Right lobe of liver (tissue), 6 donors: ENCODE data around the gene PHYHD1. TPM values are rescaled to one million over a fixed set of nuclear protein-coding genes. Genes with fewer than 3 reads are reported as not detected.
A peak's percentile ranks its signal among the peaks of the same experiment; 100 is the strongest.

ENCODE experiments used
- ATAC-seq, 4 donors: fragments of 200-7000 bp; cut with Tn5 transposase; one replicate each; pipeline ENCODE4 v1.9.1; 2020; ENCODE audit warnings: mild to moderate bottlenecking in 4 of 4, moderate library complexity in 4 of 4
- DNase-seq, 3 donors: peaks; one replicate each; pipeline ENCODE4 v3.0.0-alpha.2; 2020
- H3K27ac ChIP-seq, 3 donors: fragments of 200-600 bp; one replicate each; pipeline ENCODE4 v1.8.0; 2022
- H3K27me3 ChIP-seq, 2 donors: fragments of 200-600 bp; one replicate each; pipeline ENCODE4 v1.8.0; 2022
- H3K36me3 ChIP-seq, 4 donors: fragments of 200-600 bp; sonication (generic) in 1 of 4; one replicate each; pipeline versions ENCODE4 v1.5.1 to v1.8.0; 2017 to 2022; ENCODE audit warnings: control low read depth in 1 of 4
- H3K4me1 ChIP-seq, 4 donors: fragments of 200-600 bp; sonication (generic) in 1 of 4; one replicate each; pipeline versions ENCODE4 v1.5.1 to v1.8.0; 2017 to 2022; ENCODE audit warnings: control low read depth in 1 of 4
- H3K4me3 ChIP-seq, 3 donors: fragments of 200-600 bp; one replicate each; pipeline ENCODE4 v1.8.0; 2022
- H3K9me3 ChIP-seq, 4 donors: fragments of 200-600 bp; sonication (generic) in 1 of 4; one replicate each; pipeline versions ENCODE4 v1.5.1 to v1.8.0; 2017 to 2022; ENCODE audit warnings: control low read depth in 1 of 4
- CTCF ChIP-seq, 4 donors: fragments of 200-600 bp in 3 of 4; fragments of 450-650 bp in 1 of 4; IDR thresholded peaks; one replicate each; pipeline versions ENCODE4 v1.5.1 to v1.8.0; 2016 to 2022; ENCODE audit warnings: antibody characterized with exemption in 4 of 4, mild to moderate bottlenecking in 2 of 4
- POLR2A ChIP-seq: fragments of 450-650 bp; IDR thresholded peaks from one replicate; pipeline ENCODE4 v1.6.1; 2017; ENCODE audit warnings: antibody characterized with exemption, mild to moderate bottlenecking
- WGBS: methylation state at CpG from one replicate; pipeline ENCODE4 v1.1.6; 2018; ENCODE audit warnings: low coverage, low lambda C conversion rate; ENCODE audit not compliant: insufficient coverage; ENCODE audit errors: missing lambda C conversion rate; 5-methylcytosine and 5-hydroxymethylcytosine counted together
- intact Hi-C, 2 donors: fragments of 100-400 bp; cut with DNase I; formaldehyde crosslinking; loops; one replicate each; pipeline versions ENCODE4 v1.11.2 to v1.14.1; 2022
- total RNA-seq, 6 experiments: library from RNA; depleted of rRNA in 2 of 6; stranded (reverse); fragments of >200 nt in 2 of 6; fragmentation: NEBNext Ultra II Directional in 3 of 6; extraction: Animal tissue kit (Norgen Biotek cat#: 25700) in 3 of 6; gene quantifications; one replicate each; pipeline versions ENCODE4 v1.1.0 to v1.2.4, GENCODE V29; 2016 to 2023
- donor health status: DM: no; HTN: yes; CAD: no.
- donor health status: DM: no; HTN: no; CAD: no.
- donor health status: DM: no; HTN: no; CAD: no.
- donor health status: DM: no; HTN: yes; CAD: no.
- donor health status: DM: no; HTN: yes; CAD: no.

The PHYHD1 gene
- total RNA-seq, 6 experiments from 2014 or later: 14.0 to 69.7 (median 38.2) TPM

GRCh38 chr9:128898382-128898781 is 22.4 kb upstream of the PHYHD1 start:
- no peaks in the 10 kb centered on the region for H3K9me3 ChIP-seq
- ATAC-seq (peak; percentile 3 to 18 (median 13)), DNase-seq (no peak)
- H3K27ac ChIP-seq: peak overlapping the region in 1 of 3 donors; percentile 15
- intact Hi-C loops: no loop called here
- WGBS: 61% methylated on average over 3 of the region's 5 CpGs
- H3K4me1 ChIP-seq: no peaks in the 10 kb centered on the region
- H3K36me3 ChIP-seq: peaks cover 0 to 7% (median under 1%) of the 10 kb centered on the region in 4 donors
- no peak overlapping the region for H3K4me3 ChIP-seq
- TF ChIP-seq CTCF (IDR thresholded peaks at IDR 0.05): no peak
- no peak for TF ChIP-seq POLR2A
- no peaks in the 10 kb centered on the region for H3K27me3 ChIP-seq

- H3K27me3 ChIP-seq: no peaks in the 10 kb centered on the region
- no peak overlapping the region for H3K27ac ChIP-seq
- ATAC-seq (peak in 3 of 4 donors; percentile 11 to 20 (median 15)), DNase-seq (no peak)
- TF ChIP-seq CTCF (IDR thresholded peaks at IDR 0.05): no peak
- no peaks in the 10 kb centered on the region for H3K9me3 ChIP-seq
- 62% methylated on average over 8 of the region's 18 CpGs for WGBS
- peaks cover 0 to 7% (median under 1%) of the 10 kb centered on the region in 4 donors for H3K36me3 ChIP-seq
- intact Hi-C loops: no loop called here
- H3K4me3 ChIP-seq: no peak overlapping the region
- no peaks in the 10 kb centered on the region for H3K4me1 ChIP-seq
Observed at GRCh38 chr9:128898845-128899565, 21.8 kb upstream of the PHYHD1 start.

- H3K4me3 ChIP-seq: no peak overlapping the region
- H3K27ac ChIP-seq: peak overlapping the region in 1 of 3 donors; percentile 33
- no peaks in the 10 kb centered on the region for H3K27me3 ChIP-seq
- no peaks in the 10 kb centered on the region for H3K9me3 ChIP-seq
- peaks cover 0 to 7% (median under 1%) of the 10 kb centered on the region in 4 donors for H3K36me3 ChIP-seq
- intact Hi-C loops: no loop called here
- no peak for DNase-seq
- peak; percentile 12 to 39 (median 26) for ATAC-seq
- H3K4me1 ChIP-seq: no peaks in the 10 kb centered on the region
- WGBS: 39% methylated on average over 3 of the region's 8 CpGs
- TF ChIP-seq POLR2A: no peak
- TF ChIP-seq CTCF (IDR thresholded peaks at IDR 0.05): no peak
Observed at GRCh38 chr9:128899566-128900322, 21.0 kb upstream of the PHYHD1 start.

GRCh38 chr9:128901379-128901778 is 19.4 kb upstream of the PHYHD1 start:
- WGBS: no CpG with 5 or more reads among the region's 7 CpGs
- Histone ChIP-seq H3K4me3 (no peak overlapping the region), H3K27ac (peak overlapping the region in 1 of 3 donors; percentile 24), H3K27me3 (no peaks in the 10 kb centered on the region), H3K4me1 (no peaks in the 10 kb centered on the region), H3K9me3 (no peaks in the 10 kb centered on the region), H3K36me3 (peaks cover 0 to 9% (median under 1%) of the 10 kb centered on the region in 4 donors)
- no peak for ATAC-seq
- TF ChIP-seq CTCF (IDR thresholded peaks at IDR 0.05) (no peak), POLR2A (no peak)
- intact Hi-C loops: no loop called here
- DNase-seq: no peak
